Limb (tissue), 2 donors: Measurements from ENCODE around the gene VWA7.

Experiments
- DNase-seq, 2 donors: peaks; one replicate each; pipeline ENCODE4 v3.0.0-alpha.2; 2016; ENCODE audit errors: extremely low spot score in 2 of 2

Gene VWA7

DNA sequence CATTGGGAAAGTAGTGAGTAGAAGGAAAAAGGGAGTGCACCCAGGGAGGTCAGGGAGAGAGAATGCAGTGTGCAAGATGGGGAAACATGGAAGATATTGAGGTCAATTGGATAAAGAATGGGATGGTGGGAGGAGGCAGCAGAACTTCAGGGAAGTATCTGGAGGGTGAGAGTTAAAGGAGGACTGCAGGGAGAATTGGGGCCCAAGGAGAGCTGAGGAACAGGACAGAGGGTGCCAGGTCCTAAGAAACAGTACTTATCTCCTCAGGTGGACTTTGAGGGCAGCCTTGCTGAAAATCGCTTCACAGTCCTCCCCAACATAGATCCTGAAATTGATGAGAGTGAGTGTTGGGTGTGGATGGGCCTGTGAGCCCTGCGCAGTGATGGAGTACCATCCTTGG, 18.8 kb downstream of the VWA7 start:
- DNase-seq = no peak

- DNase-seq = no peak
Observed at GRCh38 chr6:31752739-31753319, 24.3 kb downstream of the VWA7 start.

GRCh38 chr6:31750411-31751022, 26.6 kb downstream of the VWA7 start:
- DNase-seq = no peak

DNA sequence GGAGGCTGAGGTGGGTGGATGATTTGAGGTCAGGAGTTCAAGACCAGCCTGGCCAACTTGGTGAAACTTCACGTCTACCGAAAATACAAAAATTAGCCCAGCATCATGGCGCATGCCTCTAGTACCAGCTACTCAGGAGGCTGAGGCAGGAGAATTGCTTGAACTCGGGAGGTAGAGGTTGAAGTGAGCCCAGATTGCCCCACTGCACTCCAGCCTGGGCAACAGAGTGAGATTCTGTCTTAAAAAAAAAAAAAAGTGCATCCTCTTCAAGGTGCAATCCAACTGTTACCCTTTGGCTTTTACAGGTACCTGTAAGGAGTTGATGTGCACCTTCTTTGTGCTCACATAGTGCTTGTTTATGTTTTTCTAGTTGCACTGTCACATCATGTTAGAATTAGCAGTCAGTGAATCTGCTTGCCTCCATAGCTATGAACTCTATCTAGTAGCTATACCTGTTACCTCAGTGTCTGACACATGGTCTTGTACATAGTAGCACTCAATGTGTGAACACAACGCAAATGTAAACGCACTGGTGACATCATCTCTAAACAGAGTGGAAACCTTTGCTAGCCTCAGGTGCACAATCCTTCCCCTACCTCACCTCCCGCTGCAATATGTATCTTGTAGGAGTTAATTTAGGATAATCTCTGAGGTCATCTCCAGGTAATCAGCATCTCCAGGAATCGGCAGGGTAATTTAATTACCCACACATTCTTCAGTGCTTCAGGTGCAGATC, 27.7 kb downstream of the VWA7 start:
- no peak for DNase-seq

DNA sequence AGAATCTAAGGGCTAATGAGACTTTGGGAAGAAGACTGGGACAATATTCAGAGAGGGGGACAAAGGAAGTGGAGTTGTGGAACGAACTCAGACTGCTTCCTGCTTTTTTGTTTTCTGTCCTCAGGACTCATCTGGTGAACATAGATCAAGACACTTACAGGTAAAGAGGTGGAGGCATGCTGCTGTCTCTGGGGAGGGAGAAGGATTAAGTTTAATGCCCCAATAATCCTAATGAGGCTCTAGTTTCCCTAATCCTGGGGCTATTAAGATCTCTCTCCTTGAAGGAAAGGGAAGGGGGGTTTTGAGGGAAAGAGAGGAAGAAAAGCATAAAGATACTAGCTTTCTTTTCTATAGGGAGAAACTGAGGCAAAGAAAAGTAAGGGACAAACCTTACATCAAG, 32.7 kb downstream of the VWA7 start:
- no peak for DNase-seq

DNA sequence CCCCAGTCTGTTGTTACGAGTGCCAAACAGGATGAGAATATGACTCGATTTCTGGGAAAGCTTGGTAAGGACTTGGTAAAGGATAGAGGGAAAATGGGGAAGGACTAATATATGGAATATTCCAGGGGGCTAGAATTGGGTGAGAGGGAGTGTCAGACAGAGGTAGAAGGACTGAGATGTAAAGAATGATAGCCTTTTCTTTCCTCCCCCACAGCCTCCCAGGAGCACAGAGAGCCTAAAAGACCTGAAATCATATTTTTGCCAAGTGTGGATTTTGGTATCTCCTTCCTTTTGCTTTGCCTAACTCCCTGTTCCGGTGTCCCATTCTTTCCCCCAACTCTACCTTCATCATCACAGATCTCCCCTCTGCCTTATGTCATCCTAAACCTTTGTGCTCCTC, 34.2 kb downstream of the VWA7 start:
- DNase-seq = no peak

GRCh38 chr6:31741815-31742214, 35.3 kb downstream of the VWA7 start:
- DNase-seq = no peak

- DNase-seq = no peak
Observed at GRCh38 chr6:31740397-31741223, 36.5 kb downstream of the VWA7 start.

GRCh38 chr6:31739639-31740396, 37.3 kb downstream of the VWA7 start, which contains the start of gene MSH5:
MSH5 (plus strand) TSS chr6:31740005; CDS start chr6:31740467, 462 bp downstream.
- DNase-seq = peak; percentile 98 to 100

DNA sequence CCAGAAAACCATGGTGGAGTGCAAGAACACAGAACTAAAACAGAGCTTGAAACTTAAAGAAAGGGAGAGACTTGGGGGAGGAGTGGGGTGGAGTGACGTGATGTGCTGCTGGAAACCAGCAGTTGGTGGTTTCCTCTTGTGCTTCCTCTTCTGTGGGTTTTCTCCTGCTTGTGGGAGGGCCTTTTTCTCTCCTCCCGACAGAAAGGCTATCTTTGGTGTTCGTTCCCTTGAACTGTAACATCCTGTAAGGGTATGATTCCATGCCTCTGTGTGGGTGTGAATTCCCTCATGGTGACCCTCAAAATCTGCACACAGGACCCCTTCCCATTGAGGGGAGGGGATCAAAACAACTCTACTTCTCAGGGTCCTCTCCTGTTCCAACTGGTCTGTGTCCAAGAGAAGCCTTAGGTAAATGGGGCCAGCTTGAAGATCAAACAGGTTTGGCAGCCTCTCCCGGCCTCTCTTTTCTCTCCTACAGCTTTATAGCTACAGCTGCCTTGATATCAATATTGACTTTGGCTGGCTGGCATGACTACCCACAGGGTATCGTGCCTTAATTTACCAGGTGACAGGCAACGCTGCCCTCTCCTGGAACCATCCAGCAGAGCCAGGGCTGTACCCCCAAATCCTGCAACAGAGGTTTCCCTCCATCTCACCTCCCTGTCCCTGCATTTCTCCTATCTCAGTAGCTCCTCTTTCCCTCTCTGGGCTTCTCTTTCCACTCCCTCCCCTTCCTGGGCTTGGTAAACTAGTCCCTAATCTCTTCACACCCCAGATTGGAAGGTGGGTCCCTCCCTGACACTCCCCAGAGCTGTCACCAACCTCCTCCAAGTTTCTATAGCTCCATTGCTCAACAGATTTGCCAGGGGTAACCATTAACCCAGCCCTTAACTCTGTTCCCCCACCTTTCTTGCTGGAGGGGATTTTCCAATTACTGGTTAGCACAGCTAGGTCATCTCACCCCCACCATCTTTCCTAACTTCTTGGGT, 38.8 kb downstream of the VWA7 start:
- DNase-seq = peak; percentile 58 to 65

DNA sequence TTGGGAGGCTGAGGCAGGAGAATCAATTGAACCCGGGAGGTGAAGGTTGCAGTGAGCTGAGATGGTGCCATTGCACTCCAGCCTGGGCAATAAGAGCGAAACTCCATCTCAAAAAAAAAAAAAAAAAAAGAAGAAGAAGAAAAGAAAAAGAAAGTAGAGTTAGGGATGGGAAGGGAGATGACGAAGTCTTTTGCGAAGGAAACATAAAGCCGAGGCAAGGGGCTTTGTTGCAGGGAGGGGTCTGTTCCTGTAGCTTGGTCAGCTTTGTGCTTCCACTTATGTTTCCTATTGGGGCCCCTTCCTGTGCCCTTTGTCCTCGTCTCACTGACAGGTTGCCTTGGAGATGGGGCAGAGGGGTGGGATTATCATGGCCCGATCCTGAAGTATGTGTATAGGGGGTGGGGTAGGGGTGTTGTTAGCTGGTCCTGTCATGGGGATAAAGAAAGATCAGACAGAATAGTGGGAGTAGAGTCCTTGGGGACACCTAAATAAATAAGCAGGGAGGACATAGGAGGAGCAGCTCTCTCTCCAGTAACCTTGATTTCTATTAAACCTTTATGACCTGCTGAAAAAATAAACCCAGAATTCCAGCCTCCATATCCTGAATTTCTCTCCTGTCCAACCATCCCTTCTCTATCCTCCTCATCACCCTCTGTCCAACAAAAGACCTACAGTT, 39.7 kb downstream of the VWA7 start:
- peak; percentile 10 to 55 for DNase-seq

GRCh38 chr6:31736768-31737314, 40.3 kb downstream of the VWA7 start:
- no peak for DNase-seq

DNA sequence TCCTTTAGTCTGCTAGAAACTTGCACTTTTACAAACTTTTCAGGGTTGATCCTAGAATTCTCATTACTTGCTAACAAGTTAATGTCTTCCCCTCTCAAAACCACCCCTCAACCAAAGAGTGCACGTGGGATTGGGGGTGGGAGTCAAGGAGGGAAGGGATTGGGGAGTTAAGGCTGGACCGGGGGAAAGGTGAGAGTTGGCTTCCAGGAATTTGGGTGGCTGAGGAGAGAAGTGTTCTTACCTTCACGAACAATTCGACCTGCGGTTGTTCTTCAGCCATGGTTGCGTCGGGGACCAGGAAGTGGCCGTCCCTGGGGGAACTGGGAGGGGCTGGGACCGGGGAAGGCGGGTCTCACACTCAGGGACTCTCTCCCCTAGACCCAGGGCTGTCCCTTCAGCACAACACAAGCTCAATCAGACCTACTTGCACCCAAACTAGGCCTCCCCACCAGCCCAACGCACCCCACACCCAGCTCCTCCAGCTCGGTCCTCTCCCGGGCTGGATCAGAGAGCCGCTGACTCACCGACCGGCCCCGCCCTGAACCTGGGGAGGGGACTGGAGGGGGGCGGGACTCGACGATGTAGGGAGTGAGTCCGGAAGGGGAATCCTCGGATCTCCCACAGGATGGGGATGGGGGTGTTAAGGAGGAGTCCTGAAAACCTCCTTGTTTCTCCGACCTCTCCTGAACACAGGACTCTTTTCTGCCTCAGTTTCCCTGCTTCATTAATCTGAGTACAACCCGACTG, 40.9 kb downstream of the VWA7 start, which contains the start of gene CLIC1:
TSS of gene CLIC1 (minus strand) at position 510 of the 747 bp plus-strand sequence. CDS start at position 280, 230 bp downstream.
- DNase-seq = peak; percentile 79 to 89

GRCh38 chr6:31734821-31735406, 42.2 kb downstream of the VWA7 start:
- peak; percentile 15 to 67 for DNase-seq

GRCh38 chr6:31734247-31734820, 42.8 kb downstream of the VWA7 start:
- no peak for DNase-seq

DNA sequence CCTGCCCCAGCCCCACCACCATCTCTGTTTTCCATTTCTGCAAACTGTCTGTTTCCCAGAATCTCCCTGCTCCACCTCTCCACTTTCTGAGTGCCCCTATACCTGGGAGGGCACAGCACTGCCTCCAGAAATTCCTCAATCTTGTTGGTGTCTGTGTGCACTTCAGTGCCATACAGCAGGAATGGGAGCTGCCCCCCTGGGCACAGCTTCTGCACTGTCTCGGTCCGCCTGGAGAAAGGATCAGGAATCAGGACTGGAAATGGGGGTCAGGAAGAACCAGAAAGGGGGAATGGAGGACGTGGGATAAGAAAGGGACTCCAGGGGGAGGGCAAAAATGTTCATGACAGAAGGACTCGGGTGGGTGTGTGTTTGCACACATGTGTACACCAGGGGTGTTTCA, 43.4 kb downstream of the VWA7 start:
- no peak for DNase-seq

DNA sequence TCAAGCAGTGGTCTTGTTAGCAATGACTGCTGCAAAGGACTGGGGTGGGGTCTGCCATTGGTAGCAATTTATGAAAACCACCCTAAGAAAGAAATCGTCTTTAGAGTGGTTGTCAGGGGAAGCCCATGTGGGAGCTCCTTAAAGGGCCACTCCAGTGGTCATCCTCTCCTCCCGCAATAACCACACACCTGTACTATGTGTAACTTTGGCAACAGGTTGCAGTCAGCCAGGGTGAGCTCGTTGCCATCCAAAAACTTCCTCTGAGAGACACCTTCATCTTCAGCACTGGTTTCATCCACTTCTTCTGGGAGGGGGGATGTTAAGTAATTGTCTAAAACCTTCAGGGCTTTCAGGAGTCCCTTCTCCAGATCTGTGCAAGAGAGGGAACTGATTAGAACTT, 45.1 kb downstream of the VWA7 start:
- no peak for DNase-seq
